Skeletal muscle tissue (tissue), 4 donors: ENCODE results near the gene TMEM167B. TPM values are rescaled to one million over a fixed set of nuclear protein-coding genes. Genes with fewer than 3 reads are reported as not detected.

Experiments used
- H3K27ac ChIP-seq: one replicate; pipeline ENCODE4 v1.7.0; 2013; ENCODE audit warnings: mild to moderate bottlenecking, low read depth, low read length, inconsistent platforms
- H3K27me3 ChIP-seq, 3 donors: one replicate each; pipeline ENCODE4 v1.7.0; 2013; ENCODE audit warnings: low read length in 3 of 3; ENCODE audit not compliant: control insufficient read depth in 3 of 3, insufficient read depth in 3 of 3
- H3K36me3 ChIP-seq, 3 donors: one replicate each; pipeline ENCODE4 v1.7.0; 2013; ENCODE audit warnings: low read length in 3 of 3; ENCODE audit not compliant: control insufficient read depth in 3 of 3, insufficient read depth in 3 of 3
- H3K4me1 ChIP-seq, 3 donors: one replicate each; pipeline ENCODE4 v1.7.0; 2013; ENCODE audit warnings: low read length in 3 of 3, mild to moderate bottlenecking in 3 of 3; ENCODE audit not compliant: control insufficient read depth in 3 of 3, insufficient read depth in 3 of 3
- H3K4me3 ChIP-seq, 3 donors: one replicate each; pipeline ENCODE4 v1.7.0; 2013; ENCODE audit warnings: low read length in 3 of 3
- H3K9ac ChIP-seq, 3 donors: one replicate each; pipeline ENCODE4 v1.7.0; 2013; ENCODE audit warnings: low read length in 3 of 3, mild to moderate bottlenecking in 3 of 3, moderate library complexity in 2 of 3, low read depth in 1 of 3
- H3K9me3 ChIP-seq, 3 donors: one replicate each; pipeline ENCODE4 v1.7.0; 2013; ENCODE audit warnings: low read length in 3 of 3; ENCODE audit not compliant: control insufficient read depth in 3 of 3
- total RNA-seq: library from RNA; depleted of rRNA; stranded (reverse); fragments of >200 nt; gene quantifications from one replicate; pipeline ENCODE4 v1.2.3, GENCODE V29; 2014
- donor health status: Osteomylitis.

The TMEM167B gene
- total RNA-seq, 1 donor from 2014 or later = 20.4 TPM

GRCh38 chr1:109112652-109113285 lies 22.2 kb downstream of the TMEM167B start:
- H3K4me1 ChIP-seq = peaks cover 17 to 22% (median 21%) of the 10 kb centered on the region in 3 donors
- no peak overlapping the region for H3K27ac ChIP-seq
- peaks cover 17 to 32% (median 29%) of the 10 kb centered on the region in 3 donors for H3K27me3 ChIP-seq
- no peaks in the 10 kb centered on the region for H3K36me3 ChIP-seq
- peak overlapping the region in 2 of 3 donors; percentile 8 to 55 for H3K9ac ChIP-seq
- peak overlapping the region; percentile 45 to 63 (median 56) for H3K4me3 ChIP-seq
- no peaks in the 10 kb centered on the region for H3K9me3 ChIP-seq

DNA sequence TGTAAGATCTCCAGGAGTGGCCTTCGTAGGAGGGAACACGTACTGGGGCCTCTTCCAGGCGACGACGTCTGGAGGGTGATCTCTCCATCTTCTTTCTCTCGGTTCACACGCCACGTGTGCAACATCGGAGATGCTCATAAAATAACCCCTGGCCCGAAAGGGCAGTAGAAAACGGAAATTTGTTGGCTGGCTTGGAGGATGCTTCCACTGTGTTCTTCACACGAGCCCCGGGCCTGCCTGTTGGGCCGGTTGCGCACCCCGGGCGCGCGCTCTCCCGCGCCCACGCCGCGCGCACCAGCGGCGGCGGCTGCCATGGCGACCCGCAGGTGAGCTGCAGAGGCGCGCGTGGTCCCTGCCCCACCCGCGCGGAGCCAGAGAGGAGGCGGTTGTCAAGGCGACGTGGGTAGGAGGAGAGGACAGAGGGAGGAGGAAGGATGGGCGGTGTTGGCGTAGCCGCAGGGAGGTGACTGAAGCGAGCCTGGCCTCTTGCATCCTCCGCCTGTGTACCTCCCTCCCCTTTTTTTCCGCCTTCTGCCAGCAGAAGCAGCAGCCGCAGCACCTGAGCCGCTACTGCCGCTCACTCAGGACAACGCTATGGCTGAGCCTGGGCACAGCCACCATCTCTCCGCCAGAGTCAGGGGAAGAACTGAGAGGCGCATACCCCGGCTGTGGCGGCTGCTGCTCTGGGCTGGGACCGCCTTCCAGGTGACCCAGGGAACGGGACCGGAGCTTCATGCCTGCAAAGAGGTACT lies 23.2 kb downstream of the TMEM167B start, which contains the start of gene ELAPOR1:
TSS of gene ELAPOR1 (plus strand) at position 526 of the 752 bp plus-strand sequence. CDS start at position 595, 69 bp downstream.
- Histone ChIP-seq H3K4me1 (peaks cover 17 to 22% (median 21%) of the 10 kb centered on the region in 3 donors), H3K9ac (peak within 1 kb of the TSS in 2 of 3 donors; percentile 14 to 55), H3K36me3 (no peaks in the 10 kb centered on the region), H3K4me3 (peak within 1 kb of the TSS; percentile 45 to 63 (median 56)), H3K27ac (no peak within 1 kb of the TSS), H3K27me3 (peaks cover 17 to 34% (median 32%) of the 10 kb centered on the region in 3 donors), H3K9me3 (no peaks in the 10 kb centered on the region)

- Histone ChIP-seq H3K4me3 (no peak overlapping the region), H3K27ac (no peak overlapping the region), H3K9me3 (no peaks in the 10 kb centered on the region), H3K27me3 (peaks cover 17 to 34% (median 32%) of the 10 kb centered on the region in 3 donors), H3K36me3 (no peaks in the 10 kb centered on the region), H3K9ac (peak overlapping the region in 1 of 3 donors; percentile 55), H3K4me1 (peaks cover 17 to 22% (median 21%) of the 10 kb centered on the region in 3 donors)
These were observed 23.7 kb downstream of the TMEM167B start for GRCh38 chr1:109114342-109114674.

GRCh38 chr1:109115685-109116084 lies 25.1 kb downstream of the TMEM167B start:
- no peak overlapping the region for H3K9ac ChIP-seq
- H3K36me3 ChIP-seq = no peaks in the 10 kb centered on the region
- H3K4me3 ChIP-seq = no peak overlapping the region
- H3K4me1 ChIP-seq = peaks cover 17 to 22% (median 21%) of the 10 kb centered on the region in 3 donors
- H3K27me3 ChIP-seq = peaks cover 17 to 34% (median 32%) of the 10 kb centered on the region in 3 donors
- no peak overlapping the region for H3K27ac ChIP-seq
- no peaks in the 10 kb centered on the region for H3K9me3 ChIP-seq

DNA sequence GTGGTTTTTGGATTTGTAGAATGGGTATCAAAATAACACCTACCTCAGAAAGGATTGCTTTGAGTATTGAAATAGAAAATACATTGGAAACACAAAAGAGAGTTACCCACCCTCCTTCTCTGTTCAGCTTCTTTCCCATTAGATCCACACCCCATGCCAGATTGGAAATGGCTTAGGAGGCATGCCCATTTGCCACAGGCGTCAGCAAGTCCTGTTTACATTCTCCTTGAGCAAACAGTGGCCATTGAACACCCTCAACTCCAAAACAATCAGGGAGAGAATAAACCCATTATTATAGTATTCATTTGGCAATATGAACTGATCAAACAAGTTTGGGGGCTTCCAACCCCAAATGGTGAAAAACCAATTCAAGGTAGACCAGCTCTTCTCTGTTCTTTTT lies 25.7 kb downstream of the TMEM167B start:
- no peaks in the 10 kb centered on the region for H3K36me3 ChIP-seq
- no peak overlapping the region for H3K4me3 ChIP-seq
- peaks cover 17 to 22% (median 21%) of the 10 kb centered on the region in 3 donors for H3K4me1 ChIP-seq
- peaks cover 17 to 34% (median 32%) of the 10 kb centered on the region in 3 donors for H3K27me3 ChIP-seq
- no peaks in the 10 kb centered on the region for H3K9me3 ChIP-seq
- no peak overlapping the region for H3K9ac ChIP-seq
- no peak overlapping the region for H3K27ac ChIP-seq

GRCh38 chr1:109118089-109118488 lies 27.5 kb downstream of the TMEM167B start:
- Histone ChIP-seq H3K27ac (no peak overlapping the region), H3K36me3 (no peaks in the 10 kb centered on the region), H3K9me3 (no peaks in the 10 kb centered on the region), H3K4me3 (no peak overlapping the region), H3K27me3 (peaks cover 17 to 34% (median 32%) of the 10 kb centered on the region in 3 donors), H3K4me1 (peaks cover 8 to 13% (median 12%) of the 10 kb centered on the region in 3 donors), H3K9ac (no peak overlapping the region)

GRCh38 chr1:109120356-109120755 lies 29.8 kb downstream of the TMEM167B start:
- Histone ChIP-seq H3K4me3 (no peak overlapping the region), H3K27ac (no peak overlapping the region), H3K27me3 (peaks cover 0 to 15% (median 11%) of the 10 kb centered on the region in 3 donors), H3K9ac (no peak overlapping the region), H3K9me3 (no peaks in the 10 kb centered on the region), H3K36me3 (no peaks in the 10 kb centered on the region), H3K4me1 (no peaks in the 10 kb centered on the region)

GRCh38 chr1:109131059-109131458 lies 40.5 kb downstream of the TMEM167B start:
- Histone ChIP-seq H3K4me1 (peaks cover 0 to 8% (median 0%) of the 10 kb centered on the region in 3 donors), H3K27me3 (no peaks in the 10 kb centered on the region), H3K36me3 (no peaks in the 10 kb centered on the region), H3K9me3 (no peaks in the 10 kb centered on the region), H3K4me3 (no peak overlapping the region), H3K9ac (no peak overlapping the region), H3K27ac (no peak overlapping the region)

DNA sequence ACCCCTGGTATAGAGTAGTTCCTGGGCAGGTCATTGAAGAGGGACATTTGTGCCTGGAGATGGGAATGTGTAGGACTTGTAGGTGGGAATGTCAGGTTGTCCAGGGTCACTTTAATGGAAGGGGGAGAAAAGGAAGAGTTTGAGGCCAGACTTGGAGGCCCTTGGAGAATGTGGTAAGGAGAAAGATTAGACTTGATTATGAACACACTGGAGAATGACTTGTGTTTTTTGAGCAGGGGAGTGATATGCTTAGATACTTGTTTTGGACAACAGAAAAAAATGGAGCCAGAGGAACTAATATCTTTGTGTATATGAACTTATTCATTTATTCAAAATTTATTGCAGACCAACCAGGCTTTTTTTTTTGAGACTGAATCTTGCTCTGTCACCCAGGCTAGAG lies 41.2 kb downstream of the TMEM167B start:
- Histone ChIP-seq H3K9me3 (no peaks in the 10 kb centered on the region), H3K4me1 (peaks cover 0 to 8% (median 0%) of the 10 kb centered on the region in 3 donors), H3K36me3 (no peaks in the 10 kb centered on the region)

More for the DNA sequence above, 41.2 kb downstream of the TMEM167B start:
- Histone ChIP-seq H3K9ac (no peak overlapping the region), H3K4me3 (no peak overlapping the region), H3K27me3 (no peaks in the 10 kb centered on the region), H3K27ac (no peak overlapping the region)
